ENCODE results near the gene CDH18. TPM values are rescaled to one million over a fixed set of nuclear protein-coding genes. Genes with fewer than 3 reads are reported as not detected.

CDH18 gene
- total and polyA plus RNA-seq, 2 donors: 0.06 to 3.2 TPM

DNA sequence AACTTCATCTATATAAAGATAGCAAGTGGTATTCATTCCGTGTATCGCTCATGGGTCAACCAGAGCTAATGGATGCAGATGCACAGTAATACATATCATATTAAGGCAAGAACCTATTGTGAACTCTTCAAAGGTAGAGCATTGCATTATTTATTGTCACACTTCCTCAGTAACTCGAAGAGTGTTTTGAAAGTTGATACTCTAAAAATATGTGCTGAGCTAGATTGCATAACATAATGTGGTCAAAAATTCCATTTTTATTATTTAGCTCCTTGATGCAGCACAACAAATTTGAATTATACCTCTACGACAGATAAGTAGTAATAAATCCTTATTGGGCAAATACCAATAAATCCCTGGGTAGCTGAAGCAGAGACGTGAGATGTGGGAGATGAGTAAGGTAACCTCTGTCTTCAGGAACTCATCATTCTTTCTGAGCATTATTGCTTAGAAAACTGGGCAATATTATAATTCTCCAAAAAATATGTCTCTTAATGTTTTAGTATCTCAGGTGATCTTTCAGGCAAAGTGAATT lies 70.3 kb downstream of the CDH18 start:
- DNase-seq (ENCODE audit: extremely low spot score): no peak
- WGBS: 74% methylated on average over 5 of the region's 5 CpGs
- H3K36me3 ChIP-seq (ENCODE audit: insufficient read depth): no peaks in the 10 kb centered on the region

DNA sequence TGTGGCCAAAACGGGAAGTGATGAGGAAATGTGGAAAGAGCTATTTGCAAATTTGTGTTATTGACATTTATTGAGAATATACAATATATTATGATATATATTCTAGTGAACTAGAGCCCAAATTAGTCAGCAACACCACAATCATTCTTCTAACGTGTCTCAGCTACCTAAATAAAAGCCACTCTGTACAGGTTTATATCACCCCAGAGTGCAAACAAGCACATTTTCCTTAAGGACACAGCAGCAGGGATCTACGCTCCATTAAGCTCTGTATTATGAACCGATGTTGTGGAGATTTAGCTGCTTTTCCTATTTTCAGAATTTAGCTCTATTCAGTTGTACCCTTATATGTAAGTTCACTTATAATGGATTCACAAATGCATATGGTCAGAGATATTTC lies 77.9 kb downstream of the CDH18 start:
- DNase-seq (ENCODE audit: extremely low spot score): no peak
- Histone ChIP-seq H3K36me3 (ENCODE audit: insufficient read depth) (no peaks in the 10 kb centered on the region), H3K27ac (ENCODE audit: low read depth) (no peak overlapping the region), H3K4me1 (ENCODE audit: insufficient read depth) (no peaks in the 10 kb centered on the region), H3K4me3 (ENCODE audit: low read depth, low read length) (no peak overlapping the region)
- WGBS: 70% methylated on average over 4 of the region's 4 CpGs

More for the DNA sequence above, 70.3 kb downstream of the CDH18 start:
- no peaks in the 10 kb centered on the region for H3K4me1 ChIP-seq (ENCODE audit: insufficient read depth)
- no peak overlapping the region for H3K4me3 ChIP-seq (ENCODE audit: low read depth, low read length)
- H3K27ac ChIP-seq (ENCODE audit: low read depth): no peak overlapping the region

DNA sequence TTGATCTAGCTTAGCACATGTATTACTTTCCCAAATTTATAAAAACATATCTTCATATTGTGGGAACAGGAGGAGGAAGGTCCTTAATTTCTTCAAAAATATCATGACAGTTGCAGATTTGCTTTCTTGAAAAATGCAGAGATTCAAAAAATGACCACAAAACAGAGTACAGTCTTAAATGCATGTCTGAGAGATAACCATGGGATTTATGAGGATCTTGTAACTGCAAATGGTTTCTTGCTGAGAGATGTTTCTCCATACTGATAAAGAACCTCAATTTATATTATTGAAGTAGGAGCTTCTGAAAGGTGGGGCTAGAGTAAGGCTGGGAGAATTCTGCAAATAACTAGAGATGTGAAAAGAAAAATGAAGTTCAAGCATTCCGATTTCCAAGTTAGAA lies 83.2 kb downstream of the CDH18 start:
- Histone ChIP-seq H3K36me3 (ENCODE audit: insufficient read depth) (no peaks in the 10 kb centered on the region), H3K4me3 (ENCODE audit: low read depth, low read length) (no peak overlapping the region), H3K27ac (ENCODE audit: low read depth) (no peak overlapping the region), H3K4me1 (ENCODE audit: insufficient read depth) (no peaks in the 10 kb centered on the region)
- DNase-seq (ENCODE audit: extremely low spot score): no peak
- 36% methylated on average over 1 of the region's 1 CpG for WGBS

DNA sequence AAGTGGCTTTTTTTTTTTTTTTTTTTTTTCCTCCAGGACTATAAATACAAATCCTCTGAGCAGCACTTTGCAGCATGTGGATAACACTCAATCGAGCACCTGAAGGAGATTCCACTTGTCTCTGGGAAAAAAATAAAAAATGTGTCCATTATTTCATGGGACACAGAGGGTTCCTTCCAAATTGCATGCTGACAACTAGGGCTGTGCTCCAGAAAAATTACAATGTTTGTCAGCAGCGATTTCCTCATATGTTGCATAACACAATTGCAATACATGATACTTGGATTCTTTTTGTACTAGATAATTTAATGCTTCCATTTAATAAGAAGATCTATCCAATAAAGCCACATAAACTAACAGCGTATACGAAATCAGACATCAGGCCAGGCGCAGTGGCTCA lies 84.4 kb downstream of the CDH18 start:
- no peak for DNase-seq (ENCODE audit: extremely low spot score)
- no peaks in the 10 kb centered on the region for H3K4me1 ChIP-seq (ENCODE audit: insufficient read depth)
- no peaks in the 10 kb centered on the region for H3K36me3 ChIP-seq (ENCODE audit: insufficient read depth)
- 89% methylated on average over 5 of the region's 5 CpGs for WGBS
- no peak overlapping the region for H3K27ac ChIP-seq (ENCODE audit: low read depth)
- H3K4me3 ChIP-seq (ENCODE audit: low read depth, low read length): no peak overlapping the region

DNA sequence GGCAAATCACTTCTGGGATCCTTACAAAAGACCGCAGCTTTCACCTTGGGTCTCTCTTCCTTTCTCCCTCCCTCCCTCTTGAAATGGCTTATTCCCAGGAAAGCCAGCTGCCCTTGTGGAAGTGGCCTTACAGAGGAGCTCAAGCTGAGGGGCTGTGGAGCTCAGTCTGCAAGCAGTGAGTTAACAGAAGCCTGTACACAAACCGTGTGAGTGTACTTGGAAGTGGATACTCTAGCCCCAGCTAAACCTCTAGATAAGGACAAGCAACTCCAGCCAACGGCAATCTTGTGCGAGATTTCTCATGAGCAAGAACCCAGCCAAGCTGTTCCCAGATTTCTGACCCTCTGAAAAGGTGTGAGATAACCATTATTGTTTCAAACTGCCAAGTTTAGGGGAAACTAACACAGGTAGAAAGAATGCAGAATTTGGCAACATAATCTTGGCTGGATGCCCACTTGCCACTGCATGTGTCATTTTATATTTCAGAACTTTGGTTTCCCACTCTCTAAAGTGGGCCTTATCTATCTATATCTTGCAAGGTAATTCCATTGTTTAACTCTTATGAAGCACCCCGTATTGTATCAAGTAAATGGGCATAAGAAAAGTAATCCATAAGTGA lies 85.6 kb downstream of the CDH18 start:
- no peak for DNase-seq (ENCODE audit: extremely low spot score)
- no peak overlapping the region for H3K4me3 ChIP-seq (ENCODE audit: low read depth, low read length)
- 45% methylated on average over 5 of the region's 5 CpGs for whole genome bisulfite sequencing
- no peaks in the 10 kb centered on the region for H3K36me3 ChIP-seq (ENCODE audit: insufficient read depth)
- no peaks in the 10 kb centered on the region for H3K4me1 ChIP-seq (ENCODE audit: insufficient read depth)
- no peak overlapping the region for H3K27ac ChIP-seq (ENCODE audit: low read depth)

DNA sequence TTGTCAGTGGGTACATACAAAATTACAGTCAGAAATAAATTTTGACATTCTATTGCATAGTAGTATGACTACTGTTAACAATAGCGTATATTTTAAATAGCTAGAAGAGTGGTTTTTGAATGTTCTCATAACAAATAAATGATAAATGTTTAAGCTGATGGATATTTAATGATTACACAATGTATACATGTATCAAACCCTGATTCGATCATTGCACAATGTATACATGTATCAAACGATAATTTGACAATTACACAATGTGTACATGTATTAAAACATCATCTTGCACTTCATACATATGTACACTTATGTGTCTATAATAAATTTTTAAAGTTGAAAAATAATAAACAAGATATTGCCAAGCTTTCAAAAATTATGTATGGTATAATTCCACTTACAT lies 87.7 kb downstream of the CDH18 start:
- H3K27ac ChIP-seq (ENCODE audit: low read depth): no peak overlapping the region
- no peaks in the 10 kb centered on the region for H3K4me1 ChIP-seq (ENCODE audit: insufficient read depth)
- no peak overlapping the region for H3K4me3 ChIP-seq (ENCODE audit: low read depth, low read length)
- WGBS: 87% methylated on average over 3 of the region's 3 CpGs
- no peak for DNase-seq (ENCODE audit: extremely low spot score)
- no peaks in the 10 kb centered on the region for H3K36me3 ChIP-seq (ENCODE audit: insufficient read depth)

DNA sequence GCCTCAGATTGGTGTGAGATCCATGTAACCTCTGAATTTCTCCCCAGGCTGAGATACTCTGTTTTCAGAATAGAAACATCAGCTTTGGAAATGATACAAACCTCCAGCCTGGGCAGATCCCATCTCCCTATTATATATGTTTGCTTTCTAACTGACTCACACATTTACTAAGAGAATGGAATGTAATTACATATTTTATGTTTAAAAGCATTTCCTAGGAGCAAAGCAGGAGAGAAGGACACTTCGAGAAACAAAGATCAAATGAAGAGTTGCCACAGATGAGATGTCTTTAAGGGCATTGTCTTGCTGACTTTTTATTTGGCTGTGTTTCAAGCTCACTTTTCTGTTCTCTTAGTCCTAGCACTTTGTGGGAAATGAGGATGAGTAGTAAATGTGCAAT lies 96.3 kb downstream of the CDH18 start:
- H3K27ac ChIP-seq (ENCODE audit: low read depth): no peak overlapping the region
- 52% methylated on average over 1 of the region's 1 CpG for WGBS
- H3K4me1 ChIP-seq (ENCODE audit: insufficient read depth): no peaks in the 10 kb centered on the region
- H3K36me3 ChIP-seq (ENCODE audit: insufficient read depth): no peaks in the 10 kb centered on the region
- no peak for DNase-seq (ENCODE audit: extremely low spot score)
- no peak overlapping the region for H3K4me3 ChIP-seq (ENCODE audit: low read depth, low read length)

DNA sequence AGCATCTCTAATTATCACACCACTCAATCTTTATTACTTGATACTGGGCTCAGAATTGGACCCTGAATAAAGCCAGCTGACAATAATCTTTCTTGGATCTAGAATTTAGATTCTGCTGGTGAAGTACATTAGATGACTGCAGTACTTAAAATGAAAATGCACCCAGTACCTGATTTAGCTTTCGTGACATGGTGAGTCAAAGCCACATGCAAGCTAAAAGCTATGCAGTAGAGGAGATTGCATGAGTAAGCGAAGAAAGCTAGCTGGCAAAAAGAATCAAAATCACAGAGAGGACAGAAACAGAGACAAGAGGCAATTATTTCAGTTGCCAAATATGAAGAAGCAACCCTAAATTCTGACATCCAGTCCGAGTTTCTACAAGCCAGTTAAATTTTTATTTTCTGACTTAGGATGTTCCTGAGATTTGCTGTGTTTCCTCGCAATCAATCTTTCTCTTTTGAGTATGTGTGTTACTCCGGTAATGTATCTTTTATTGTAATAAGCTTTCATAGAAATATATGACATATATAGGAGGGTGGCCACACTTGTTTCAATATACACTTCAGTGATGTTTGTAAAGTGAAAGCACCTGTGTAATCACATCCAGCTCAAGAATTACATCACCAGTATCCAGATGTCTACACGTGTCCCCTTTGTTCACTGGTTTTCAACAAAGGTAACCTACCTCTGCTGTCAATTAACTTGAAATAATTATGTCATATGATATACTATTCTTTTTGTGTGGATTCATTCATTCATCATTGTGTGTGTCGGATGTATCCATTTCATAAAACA lies 101.7 kb downstream of the CDH18 start:
- H3K4me1 ChIP-seq (ENCODE audit: insufficient read depth): no peaks in the 10 kb centered on the region
- H3K27ac ChIP-seq (ENCODE audit: low read depth): no peak overlapping the region
- no peak overlapping the region for H3K4me3 ChIP-seq (ENCODE audit: low read depth, low read length)
- 70% methylated on average over 7 of the region's 7 CpGs for WGBS
- no peak for DNase-seq (ENCODE audit: extremely low spot score)
- no peaks in the 10 kb centered on the region for H3K36me3 ChIP-seq (ENCODE audit: insufficient read depth)

DNA sequence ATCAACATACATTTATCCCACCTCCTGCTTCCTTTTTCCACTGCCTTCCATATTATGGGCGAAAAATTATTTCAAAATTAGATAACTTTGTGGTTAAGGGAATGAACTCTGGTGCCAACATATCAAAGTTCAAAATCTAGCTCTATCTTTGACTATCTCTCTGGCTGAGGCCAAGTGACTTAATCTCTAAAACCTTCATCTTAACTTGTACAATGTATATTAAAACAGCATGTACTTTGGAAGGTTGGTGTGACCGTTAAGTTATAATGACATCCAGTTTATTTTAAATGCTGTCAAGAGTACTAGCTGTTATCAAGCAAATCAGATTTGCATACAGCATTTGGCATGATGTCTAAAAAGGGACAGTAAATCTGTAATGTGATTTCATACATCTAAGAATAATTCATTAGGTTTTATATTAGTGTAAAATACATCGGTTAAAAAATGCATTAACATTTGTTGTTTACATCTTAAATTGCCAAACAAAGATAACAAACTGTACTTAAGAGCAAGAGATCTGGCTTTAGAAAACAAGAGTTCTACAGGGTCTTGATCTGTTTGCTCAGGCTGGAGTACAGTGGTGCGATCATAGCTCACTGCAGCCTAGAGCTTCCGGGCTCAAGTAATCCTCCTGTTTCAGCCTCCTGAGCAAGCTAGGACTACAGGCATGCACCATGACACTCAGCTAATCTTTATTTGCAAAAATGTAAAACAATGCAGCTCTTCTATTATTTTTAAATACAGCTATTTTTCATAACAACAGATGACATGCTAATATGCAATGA lies 102.8 kb downstream of the CDH18 start:
- no peaks in the 10 kb centered on the region for H3K4me1 ChIP-seq (ENCODE audit: insufficient read depth)
- no peaks in the 10 kb centered on the region for H3K36me3 ChIP-seq (ENCODE audit: insufficient read depth)
- WGBS: 56% methylated on average over 5 of the region's 5 CpGs

DNA sequence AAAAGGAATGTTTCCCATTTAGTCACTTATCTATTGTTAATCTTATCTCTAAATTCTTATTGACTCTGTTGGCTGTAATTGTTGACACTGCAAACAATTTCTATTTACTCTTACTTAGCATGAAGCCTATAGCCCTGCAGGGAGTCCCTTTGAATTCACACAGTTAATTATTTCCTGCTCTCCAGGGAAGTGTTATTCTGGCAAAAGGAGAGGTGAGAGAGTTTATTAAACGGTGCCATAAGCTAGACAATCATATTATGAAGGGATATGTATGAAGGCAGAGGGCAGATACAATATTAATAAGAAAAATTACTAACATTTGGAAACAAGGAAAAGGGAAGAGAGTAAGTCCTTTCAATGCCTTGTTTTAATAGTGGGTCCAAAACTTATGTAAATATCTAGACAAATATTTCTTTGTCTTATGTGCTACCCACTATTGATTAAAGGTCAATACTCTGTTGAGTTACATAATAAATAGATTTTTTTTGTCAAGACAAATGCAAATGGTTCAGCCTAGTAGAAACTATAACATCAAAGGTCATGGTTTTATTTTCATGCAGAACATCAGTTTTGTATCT lies 107.1 kb downstream of the CDH18 start:
- H3K4me3 ChIP-seq (ENCODE audit: low read depth, low read length): no peak overlapping the region
- WGBS: 9% methylated on average over 1 of the region's 1 CpG

More for the DNA sequence above, 102.8 kb downstream of the CDH18 start:
- Histone ChIP-seq H3K27ac (ENCODE audit: low read depth) (no peak overlapping the region), H3K4me3 (ENCODE audit: low read depth, low read length) (no peak overlapping the region)
- no peak for DNase-seq (ENCODE audit: extremely low spot score)

DNA sequence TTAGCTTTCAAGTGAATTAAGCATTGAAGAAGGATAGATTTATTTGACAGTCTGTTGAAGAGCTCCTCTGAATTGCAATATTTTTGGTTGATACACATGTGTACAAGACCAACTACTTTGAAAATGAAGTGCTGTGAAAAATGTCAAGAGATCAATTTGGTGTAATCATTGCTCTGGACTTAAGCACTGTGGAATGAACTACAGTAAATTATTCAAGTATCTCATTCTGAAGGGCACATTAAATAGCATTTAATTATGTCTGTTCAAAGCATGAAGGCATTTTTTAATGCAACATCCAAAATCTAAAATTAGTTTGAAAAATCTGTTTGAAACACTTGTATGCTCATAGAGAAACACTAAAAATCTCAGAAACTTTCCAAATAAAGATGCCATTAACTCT lies 107.5 kb downstream of the CDH18 start:
- Histone ChIP-seq H3K36me3 (ENCODE audit: insufficient read depth) (no peaks in the 10 kb centered on the region), H3K27ac (ENCODE audit: low read depth) (no peak overlapping the region), H3K4me1 (ENCODE audit: insufficient read depth) (no peaks in the 10 kb centered on the region), H3K4me3 (ENCODE audit: low read depth, low read length) (no peak overlapping the region)
- DNase-seq (ENCODE audit: extremely low spot score): no peak

More for the DNA sequence above, 107.1 kb downstream of the CDH18 start:
- H3K4me1 ChIP-seq (ENCODE audit: insufficient read depth): no peaks in the 10 kb centered on the region
- DNase-seq (ENCODE audit: extremely low spot score): no peak
- no peaks in the 10 kb centered on the region for H3K36me3 ChIP-seq (ENCODE audit: insufficient read depth)
- no peak overlapping the region for H3K27ac ChIP-seq (ENCODE audit: low read depth)

DNA sequence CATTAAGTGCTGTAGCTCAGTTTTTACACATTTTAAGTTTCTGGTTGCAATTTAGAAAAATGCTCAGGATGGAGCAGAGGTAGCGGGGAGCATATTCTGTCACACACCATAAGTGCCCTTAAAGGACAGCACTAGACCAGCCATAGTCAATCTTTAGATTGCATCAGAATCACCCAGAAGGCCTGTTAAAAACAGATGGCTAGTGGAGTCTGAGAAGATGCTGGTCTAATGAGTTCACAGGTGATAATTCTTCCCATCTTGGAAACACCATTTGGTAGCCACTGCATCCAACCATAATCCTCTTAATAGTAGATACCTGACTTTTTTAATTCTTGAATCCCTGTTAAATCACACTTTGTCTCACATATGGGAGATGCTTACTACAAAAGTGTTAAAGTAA lies 113.2 kb downstream of the CDH18 start:
- no peaks in the 10 kb centered on the region for H3K4me1 ChIP-seq (ENCODE audit: insufficient read depth)
- no peak overlapping the region for H3K4me3 ChIP-seq (ENCODE audit: low read depth, low read length)
- H3K36me3 ChIP-seq (ENCODE audit: insufficient read depth): no peaks in the 10 kb centered on the region
- H3K27ac ChIP-seq (ENCODE audit: low read depth): no peak overlapping the region
- DNase-seq (ENCODE audit: extremely low spot score): no peak
- WGBS: 97% methylated on average over 1 of the region's 1 CpG

DNA sequence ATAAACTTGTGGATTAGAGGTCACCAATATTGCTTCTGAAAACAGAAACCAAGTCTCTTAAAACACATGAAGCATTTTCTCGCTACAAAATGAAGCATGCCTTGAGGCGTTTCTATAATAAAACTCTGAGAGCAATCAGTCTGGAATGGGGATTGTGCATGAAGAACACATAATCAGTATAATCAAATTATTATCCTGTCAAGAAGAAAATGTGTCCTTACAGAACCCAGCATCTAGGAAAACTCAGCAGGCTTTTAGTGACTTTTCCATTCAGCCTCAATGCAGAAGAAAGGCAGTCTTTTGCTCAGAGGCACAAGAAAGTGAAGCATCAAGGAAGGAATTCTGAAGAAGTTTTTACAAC lies 121.9 kb downstream of the CDH18 start:
- no peak overlapping the region for H3K27ac ChIP-seq (ENCODE audit: low read depth)
- no peaks in the 10 kb centered on the region for H3K36me3 ChIP-seq (ENCODE audit: insufficient read depth)
- no peak for DNase-seq (ENCODE audit: extremely low spot score)
- WGBS: 75% methylated on average over 2 of the region's 2 CpGs
- H3K4me3 ChIP-seq (ENCODE audit: low read depth, low read length): no peak overlapping the region
- no peaks in the 10 kb centered on the region for H3K4me1 ChIP-seq (ENCODE audit: insufficient read depth)

Data from urinary bladder (tissue), 4 donors.